HG03439 (cell line): ENCODE measurements around the gene SLC16A4.
A peak's percentile ranks its signal among the peaks of the same experiment; 100 is the strongest.
"Not testable (repeated sequence)": the region's sequence is repeated elsewhere in the genome, so short reads cannot be mapped to it uniquely, and the experiment has no call there.

Experiments used
- ATAC-seq: cut with Tn5 transposase; IDR thresholded peaks from one replicate; pipeline ENCODE4 v1.9.1; 2021; ENCODE audit warnings: mild to moderate bottlenecking, moderate library complexity; ENCODE audit not compliant: unreplicated experiment

SLC16A4 gene

DNA sequence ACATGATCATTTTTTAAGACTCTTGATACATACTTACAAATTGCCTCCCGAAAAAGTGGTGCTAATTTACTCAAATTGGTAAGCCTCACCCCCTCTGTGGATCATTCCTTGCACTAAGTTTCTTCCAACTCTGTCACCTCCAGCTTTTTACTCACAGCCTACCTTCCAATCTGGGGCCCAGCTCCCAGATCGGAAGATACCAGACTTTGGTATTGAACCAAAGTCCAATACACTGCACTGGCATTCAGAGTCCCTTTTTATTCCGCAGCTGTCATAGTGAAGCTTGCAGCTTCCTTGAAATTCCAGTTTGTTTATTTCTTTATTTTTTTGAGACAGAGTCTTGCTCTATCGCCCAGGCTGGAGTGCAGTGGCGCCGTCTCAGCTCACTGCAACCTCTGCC lies 18.5 kb upstream of the SLC16A4 start:
- ATAC-seq, result no peak

GRCh38 chr1:110408488-110408887 lies 17.7 kb upstream of the SLC16A4 start:
- ATAC-seq, result no peak

DNA sequence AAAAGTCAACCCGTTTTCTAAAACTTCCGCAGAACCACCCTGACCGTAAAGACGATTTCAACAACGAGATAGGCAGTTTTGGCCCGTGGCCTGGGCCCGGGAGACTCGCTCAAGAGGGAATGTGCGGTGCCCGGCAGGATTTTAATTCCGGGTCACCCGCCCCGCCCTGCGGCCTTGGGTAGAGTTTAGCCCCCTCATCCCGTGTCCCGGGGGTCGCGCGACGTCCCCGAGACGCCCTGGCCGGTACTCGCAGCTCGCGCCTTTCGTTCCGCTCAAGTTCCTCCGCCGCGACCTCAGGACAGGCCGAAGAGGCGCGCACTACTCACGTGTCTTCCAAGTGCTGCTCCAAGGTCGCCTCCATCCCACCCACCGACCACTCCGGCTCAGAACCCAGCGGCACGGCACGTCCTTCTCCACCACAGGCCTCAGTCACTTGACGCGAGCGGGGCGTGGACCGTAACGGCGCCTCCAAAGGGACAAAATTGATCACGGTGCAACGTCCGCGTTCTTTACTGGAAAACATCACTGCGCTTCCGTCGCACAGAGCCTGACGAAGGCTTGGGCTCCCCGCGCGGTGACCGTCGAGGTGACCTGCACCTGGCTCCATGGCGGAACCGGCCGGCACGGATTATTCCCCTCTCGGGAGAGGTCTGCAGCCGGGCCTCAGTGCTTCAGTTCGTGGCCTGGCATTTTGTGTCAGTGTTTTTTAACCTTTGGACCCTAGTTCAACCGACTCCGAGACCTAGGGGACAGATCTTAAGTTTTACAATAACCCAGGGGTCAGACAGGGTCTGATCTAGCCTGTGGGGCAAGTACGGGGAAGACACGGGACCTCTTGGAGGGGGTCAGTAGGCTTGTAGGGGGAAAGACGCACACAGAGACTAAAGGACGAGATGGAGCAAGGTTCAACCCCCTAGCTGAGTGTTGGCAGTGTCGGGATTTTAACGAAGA lies 16.7 kb upstream of the SLC16A4 start, which contains the start of gene LAMTOR5:
Gene LAMTOR5 (minus strand): TSS at position 435 of the 951 bp plus-strand sequence. CDS start 74 bp downstream, at position 361.
- ATAC-seq, result peak; percentile 92

- not testable (repeated sequence) for ATAC-seq
These were observed 15.6 kb upstream of the SLC16A4 start for GRCh38 chr1:110406407-110406806.

- no peak for ATAC-seq
These were observed 13.6 kb upstream of the SLC16A4 start for GRCh38 chr1:110404401-110404800.

DNA sequence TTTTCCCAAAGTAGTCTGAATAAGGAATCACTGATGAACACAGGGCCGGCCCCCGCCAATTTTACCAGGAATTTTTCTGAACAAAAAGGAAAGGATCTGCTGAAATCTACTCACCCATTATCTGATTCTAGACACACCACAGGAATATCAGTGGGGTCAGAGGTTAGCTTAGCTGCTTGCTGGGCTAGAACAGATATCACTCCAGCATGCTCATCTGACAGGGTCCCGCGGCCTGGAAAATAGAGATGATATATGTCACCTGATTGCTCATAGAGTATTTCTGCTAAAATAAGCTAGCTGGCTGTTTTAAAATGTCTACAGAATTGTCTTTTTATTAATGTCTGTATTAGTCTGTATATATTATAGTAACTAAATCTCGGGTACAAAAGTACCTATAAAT lies 13.0 kb upstream of the SLC16A4 start:
- ATAC-seq, result no peak

DNA sequence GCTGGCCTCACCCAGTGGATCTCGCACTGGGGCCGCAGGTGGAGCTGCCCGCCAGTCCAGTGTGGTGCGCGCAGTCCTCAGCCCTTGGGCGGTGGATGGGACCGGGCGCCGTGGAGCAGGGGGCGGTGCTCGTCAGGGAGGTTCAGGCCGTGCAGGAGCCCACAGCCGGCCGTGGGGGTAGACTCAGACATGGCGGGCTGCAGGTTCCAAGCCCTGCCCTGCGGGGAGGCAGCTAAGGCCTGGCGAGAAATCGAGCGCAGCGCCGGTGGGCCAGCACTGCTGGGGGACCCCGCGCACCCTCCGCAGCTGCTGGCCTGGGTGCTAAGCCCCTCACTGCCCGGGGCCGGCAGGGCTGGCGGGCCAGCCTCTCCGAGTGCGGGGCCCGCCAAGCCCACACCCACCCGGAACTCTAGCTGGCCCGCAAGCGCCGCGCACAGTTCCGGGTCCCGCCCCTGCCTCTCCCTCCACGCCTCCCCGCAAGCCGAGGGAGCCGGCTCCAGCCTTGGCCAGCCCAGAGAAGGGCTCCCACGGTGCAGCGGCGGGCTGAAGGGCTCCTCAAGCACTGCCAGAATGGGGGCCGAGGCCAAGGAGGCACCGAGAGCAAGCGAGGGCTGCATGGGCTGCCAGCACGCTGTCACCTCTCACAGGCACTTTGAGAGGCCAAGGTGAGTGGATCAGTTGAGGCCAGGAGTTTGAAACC lies 5.6 kb upstream of the SLC16A4 start:
- ATAC-seq, result not testable (repeated sequence)

DNA sequence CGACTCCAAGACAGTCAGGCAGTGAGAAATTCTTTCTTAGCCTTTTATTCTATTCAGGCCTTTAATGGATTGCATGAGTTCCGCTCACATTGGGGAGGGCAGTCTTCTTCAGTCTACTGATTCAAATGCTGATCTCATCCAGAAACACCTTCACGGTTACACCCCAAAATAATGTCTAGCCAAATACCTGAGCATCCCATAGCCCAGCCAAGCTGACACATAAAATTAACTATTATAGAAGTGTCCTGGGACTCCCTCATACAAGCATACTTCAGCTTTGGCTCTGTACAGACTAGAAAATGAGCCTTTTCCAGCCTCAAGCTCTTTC lies 3.6 kb upstream of the SLC16A4 start:
- ATAC-seq, result no peak

DNA sequence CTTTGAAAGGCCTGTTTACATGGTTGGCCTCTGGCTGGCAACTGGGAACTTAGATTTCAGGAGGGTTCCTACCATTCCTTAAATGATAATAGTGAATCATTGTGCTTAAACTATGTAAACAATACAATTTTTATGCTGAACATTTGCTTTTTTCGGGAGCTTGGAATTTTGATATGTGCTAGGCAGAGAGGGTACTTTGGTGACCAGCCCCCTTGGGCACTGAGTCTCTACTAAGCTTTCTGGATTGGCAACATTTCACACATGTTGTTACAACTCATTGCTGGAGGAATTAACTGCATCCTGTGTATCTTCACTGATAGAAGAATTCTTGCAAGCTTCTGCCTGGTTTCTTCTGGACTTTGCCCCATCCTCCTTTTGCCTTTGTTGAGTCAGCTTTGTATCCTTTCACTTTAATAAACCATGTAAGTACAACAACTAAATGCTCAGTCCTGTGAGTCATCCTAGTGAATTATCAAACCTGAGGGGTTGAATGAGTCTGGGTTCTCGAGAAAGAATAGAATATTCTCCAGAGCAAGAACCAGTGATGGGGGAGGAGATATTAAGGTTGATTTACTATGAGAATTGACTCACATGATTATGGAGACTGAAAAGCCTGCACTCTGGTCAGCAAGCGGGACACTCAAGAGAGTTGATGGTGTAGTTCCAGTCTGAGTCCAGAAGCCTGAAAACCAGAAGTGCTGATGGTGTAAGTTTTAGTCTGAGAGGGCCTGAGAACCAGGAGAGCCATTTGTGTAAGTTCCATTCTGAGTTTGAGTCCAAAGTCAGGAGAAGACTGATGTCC lies 3.1 kb upstream of the SLC16A4 start:
- ATAC-seq, result no peak

GRCh38 chr1:110393286-110393685 lies 2.5 kb upstream of the SLC16A4 start:
- no peak for ATAC-seq

- no peak for ATAC-seq
These were observed 730 bp downstream of the SLC16A4 start for GRCh38 chr1:110390096-110390495.

- no peak for ATAC-seq
These were observed 3.6 kb downstream of the SLC16A4 start for GRCh38 chr1:110387048-110387754.

DNA sequence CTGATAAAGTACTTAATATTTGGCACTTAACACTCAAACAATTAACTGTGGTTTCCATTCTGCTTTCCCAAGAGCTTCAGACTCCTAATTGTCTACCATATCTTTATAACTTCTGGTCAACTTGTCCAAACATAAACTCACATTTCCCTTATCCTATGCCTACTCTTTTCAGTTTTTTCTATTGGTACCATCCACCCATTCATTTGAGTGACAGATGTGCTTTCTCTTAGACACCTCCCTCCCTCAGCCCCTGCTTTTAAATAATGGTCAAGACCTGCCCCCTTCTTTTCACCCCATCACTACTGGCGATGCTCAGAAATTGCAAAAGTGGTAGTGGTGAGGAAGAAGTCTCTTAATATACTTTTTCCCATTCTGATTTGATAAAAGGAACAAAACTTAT lies 5.5 kb downstream of the SLC16A4 start:
- no peak for ATAC-seq

- no peak for ATAC-seq
These were observed 6.1 kb downstream of the SLC16A4 start for GRCh38 chr1:110384581-110385321.

GRCh38 chr1:110383251-110383990 lies 7.4 kb downstream of the SLC16A4 start:
- no peak for ATAC-seq

GRCh38 chr1:110380672-110381283 lies 10.0 kb downstream of the SLC16A4 start:
- no peak for ATAC-seq

GRCh38 chr1:110375490-110375889 lies 15.3 kb downstream of the SLC16A4 start:
- no peak for ATAC-seq

- ATAC-seq, result no peak
These were observed 20.0 kb downstream of the SLC16A4 start for GRCh38 chr1:110370827-110371226.

DNA sequence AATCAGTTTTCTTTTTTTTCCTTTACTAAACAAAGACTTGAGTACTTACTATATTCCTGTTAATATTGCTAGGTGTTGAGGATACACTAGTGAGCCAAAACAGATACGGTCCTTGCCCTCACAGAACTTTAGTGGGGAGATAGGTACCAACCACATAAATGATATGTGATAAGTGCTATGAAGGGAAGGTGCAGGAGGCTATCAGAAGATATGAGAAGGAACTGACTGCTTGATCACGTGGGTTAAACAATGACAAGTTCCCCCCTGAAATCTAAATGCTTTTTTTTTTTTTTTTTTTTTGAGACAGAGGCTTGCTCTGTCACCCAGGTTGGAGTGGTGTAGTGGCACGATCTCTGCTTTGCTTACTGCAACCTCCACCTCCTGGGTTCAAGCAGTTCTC lies 26.6 kb downstream of the SLC16A4 start:
- ATAC-seq, result no peak
